ENCODE results near the gene XNDC1N.

DNA sequence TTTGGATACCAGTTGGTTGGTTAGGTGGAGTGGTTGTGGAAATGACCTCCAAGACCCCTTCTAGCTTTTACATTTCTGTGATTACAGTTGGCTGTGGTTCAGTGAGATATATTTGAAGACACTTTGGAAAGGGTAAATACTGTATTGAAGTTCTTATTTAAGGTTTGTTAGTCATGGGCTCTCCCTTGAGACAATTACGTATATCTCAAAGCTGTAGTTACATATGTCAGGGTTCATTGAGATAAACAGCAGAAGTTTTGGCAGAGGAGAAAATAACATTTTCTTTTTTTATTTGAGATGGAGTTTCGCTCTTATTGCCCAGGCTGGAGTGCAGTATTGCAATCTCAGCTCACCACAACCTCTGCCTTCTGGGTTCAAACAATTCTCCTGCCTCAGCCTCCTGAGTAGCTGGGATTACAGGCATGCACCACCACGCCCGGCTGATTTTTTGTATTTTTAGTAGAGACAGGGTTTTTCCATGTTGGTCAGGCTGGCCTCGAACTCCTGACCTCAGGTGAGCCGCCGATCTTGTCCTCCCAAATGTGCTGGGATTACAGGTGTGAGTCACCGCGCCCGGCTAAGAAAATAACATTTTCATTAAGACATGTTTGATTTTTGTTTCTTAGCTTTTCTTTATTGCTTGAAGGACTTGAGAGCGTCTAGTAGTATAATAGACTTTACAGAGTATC lies 2.3 kb upstream of the XNDC1N start:
- TF ChIP-seq PHB2 (IDR thresholded peaks at IDR 0.05; ENCODE audit: partially characterized antibody), result no peak
- no peak for TF ChIP-seq CTCF (CRISPR knock-in tag; IDR thresholded peaks at IDR 0.05)
- no peak for TF ChIP-seq FOXP1 (IDR thresholded peaks at IDR 0.05)
- no peak for TF ChIP-seq FOXP1 (CRISPR knock-in tag; IDR thresholded peaks at IDR 0.05)
- TF ChIP-seq NKX3-1 (CRISPR knock-in tag; IDR thresholded peaks at IDR 0.05), result no peak
